Activated CD8-positive, alpha-beta memory T cell treated with anti-CD3 and anti-CD28 coated beads for 48 hours (primary cell): ENCODE data around the gene DCDC2B.

ENCODE experiments used
- DNase-seq, 3 experiments: peaks; one replicate each; pipeline ENCODE4 v3.0.0-alpha.2; 2020; ENCODE audit warnings: low read depth in 2 of 3, low spot score in 2 of 3

Gene DCDC2B

DNA sequence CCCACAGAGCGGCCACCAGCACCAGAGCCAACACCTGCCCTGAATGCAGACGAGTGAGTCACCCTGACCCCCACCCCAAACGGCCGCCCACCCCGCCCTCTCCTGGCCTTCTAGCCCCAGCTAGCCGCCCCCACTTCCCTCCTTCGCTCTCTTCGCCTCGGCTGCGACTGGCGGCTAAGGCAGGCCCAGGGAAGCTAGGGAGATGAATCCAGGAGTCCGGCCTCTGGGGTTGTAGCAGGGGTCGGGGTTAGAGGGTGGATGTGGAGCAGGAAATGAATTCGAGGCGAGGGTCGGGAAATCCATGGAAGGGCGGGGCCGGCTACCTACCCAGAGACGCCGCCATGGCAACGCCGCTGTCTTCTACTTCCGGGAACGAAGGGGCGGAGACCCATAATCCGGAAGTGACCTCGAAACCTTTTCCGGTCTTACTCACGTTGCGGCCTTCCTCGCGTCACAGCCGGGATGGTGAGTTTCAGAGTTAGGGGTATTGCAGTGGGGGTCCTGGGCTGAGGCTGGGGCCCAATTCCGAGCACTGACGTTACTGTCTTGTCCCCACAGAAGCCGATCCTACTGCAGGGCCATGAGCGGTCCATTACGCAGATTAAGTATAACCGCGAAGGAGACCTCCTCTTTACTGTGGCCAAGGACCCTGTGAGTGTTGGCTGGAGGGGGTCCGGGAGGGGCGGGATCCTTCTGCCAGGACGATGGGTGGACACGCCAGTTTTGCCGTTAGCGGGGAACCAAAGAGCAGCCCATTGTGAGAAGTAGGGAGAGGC is 13.3 kb downstream of the DCDC2B start, which contains the start of the genes EIF3I and TMEM234:
Gene EIF3I, plus strand, starts transcription at position 428 of the 776 bp plus-strand sequence. Its CDS starts 35 bp downstream, at position 463.
Gene TMEM234, minus strand, starts transcription at position 374 of the 776 bp plus-strand sequence. Its CDS starts 31 bp downstream, at position 343.
- DNase-seq: peak; percentile 72 to 75 (median 72)

DNA sequence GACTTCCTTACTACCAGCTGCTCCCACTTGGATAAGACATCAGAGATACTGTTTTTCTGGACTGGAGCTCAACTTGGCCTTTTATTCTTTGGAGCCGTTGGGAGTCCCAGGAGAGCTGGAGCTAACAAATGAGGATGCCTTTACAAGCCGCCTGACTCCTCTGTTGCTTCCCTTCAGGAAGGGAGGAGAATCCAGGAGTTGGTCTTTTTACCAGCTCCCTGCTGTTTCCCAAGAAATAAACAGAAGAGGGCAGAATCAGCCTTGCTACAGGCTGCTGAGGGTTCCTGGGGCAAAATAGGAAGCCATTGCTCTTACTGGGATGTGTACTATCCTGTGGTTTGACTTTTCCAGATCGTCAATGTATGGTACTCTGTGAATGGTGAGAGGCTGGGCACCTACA is 14.8 kb downstream of the DCDC2B start:
- no peak for DNase-seq

DNA sequence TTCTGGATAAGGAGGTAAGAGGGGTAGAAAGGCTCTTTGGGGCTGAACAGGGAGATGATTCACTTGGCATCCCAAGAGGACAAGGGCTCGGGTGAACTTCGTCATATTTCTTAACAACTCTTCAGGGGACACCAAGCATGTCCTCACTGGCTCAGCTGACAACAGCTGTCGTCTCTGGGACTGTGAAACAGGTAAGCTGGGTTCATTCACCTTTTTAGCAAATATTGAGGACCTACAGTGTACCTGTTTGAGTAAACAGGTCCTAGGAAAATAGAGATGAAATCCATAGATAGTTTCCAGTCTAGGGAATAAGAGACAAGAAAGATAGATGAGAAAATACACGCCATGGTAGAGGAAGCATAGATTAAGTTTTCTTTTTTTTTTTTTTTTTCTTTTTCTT is 15.4 kb downstream of the DCDC2B start:
- no peak for DNase-seq

DNA sequence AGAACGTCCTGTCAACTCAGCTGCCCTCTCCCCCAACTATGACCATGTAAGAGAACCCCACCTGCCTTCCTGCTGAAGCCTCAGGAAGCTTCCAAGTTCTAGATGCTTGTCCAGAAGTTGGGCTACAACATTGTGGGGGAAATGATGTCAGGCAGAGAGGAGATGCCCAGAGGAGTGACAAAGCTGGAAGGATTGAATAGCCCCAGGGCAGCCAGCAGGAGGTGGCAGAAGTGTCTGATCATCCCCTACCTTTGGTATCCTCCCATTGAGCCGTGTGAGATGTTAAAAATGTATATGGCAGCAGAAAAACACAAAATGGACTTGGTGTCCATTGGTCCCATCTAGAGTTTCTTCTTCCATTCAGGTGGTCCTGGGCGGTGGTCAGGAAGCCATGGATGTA is 19.9 kb downstream of the DCDC2B start:
- DNase-seq: no peak

DNA sequence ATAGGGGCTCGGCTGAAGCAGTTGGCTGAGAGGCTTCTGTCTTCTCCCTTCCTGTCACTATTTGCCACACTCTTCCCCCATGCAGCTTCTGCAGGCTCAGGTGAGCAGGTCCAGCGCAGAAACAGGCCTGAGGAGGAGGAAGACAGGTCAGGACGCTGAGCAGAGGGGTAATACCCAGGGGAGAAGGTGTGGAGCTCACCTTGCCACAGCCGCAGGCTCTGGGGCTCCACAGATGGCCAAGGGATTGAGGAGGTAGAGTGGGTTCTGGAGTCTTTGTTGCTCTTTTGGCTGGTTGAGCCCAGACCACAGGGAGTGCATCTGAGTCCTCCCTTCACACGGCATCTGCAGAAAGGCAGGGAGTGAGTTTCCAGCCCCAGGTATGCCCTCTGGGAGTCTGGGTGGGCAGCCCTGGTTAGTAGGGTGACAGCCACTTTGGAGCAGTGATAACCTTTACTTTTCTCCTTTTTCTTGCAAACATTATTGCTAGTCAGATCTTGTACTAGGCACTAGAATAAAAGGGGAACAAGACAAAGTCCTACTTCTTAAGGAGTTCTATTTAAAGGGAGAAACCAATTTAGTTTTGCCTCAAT is 23.0 kb downstream of the DCDC2B start:
- DNase-seq: no peak

DNA sequence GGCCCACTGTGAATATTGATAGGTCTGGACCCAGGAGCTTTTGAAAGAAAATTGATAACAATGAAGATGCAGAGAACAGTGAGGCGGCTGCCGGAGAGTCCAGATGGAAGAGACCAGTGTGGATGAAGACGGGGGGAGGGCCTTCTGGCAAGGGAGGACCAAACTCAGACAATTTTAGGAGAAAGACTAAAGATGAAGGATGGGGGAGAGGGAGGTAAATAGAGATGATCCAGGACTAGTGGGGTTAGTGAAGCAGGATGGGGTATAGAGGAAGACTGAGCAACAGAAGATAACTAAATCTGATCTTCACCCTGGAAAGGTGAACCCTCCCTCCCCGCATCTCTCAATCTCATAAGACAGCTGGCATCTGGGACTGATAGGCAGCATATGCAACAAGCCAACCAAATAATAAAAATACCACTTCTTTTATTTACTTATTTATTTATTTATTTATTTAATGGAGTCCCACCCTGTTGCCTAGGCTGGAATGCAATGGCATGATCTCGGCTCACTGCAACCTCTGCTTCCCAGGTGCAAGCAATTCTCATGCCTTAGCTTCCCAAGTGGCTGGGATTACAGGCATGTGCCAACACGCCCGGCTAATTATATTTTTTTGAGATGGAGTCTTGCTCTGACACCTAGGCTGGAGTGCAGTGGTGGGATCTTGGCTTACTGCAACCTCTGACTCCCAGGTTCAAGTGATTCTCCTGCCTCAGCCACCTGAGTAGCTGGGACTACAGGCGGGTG is 23.8 kb downstream of the DCDC2B start:
- no peak for DNase-seq

DNA sequence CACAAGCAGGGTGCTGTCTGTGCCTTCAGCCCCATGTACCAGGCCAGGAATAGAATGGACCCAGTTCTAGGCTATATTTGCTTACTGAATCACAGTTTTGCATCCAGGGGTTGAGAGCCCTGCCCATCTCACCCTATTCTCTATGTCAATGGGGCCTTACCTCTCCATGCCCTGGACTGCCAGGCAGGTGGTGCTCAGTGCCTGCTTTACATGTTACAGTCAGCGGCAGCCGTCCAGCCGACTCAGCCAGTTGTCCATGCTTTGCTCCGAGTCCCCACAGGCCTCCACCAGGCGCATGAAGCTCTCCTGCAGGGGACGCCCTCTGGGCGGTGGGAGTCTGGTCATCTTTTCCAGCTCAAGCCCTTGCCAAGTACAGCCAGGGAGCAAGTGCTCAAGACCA is 25.9 kb downstream of the DCDC2B start:
- no peak for DNase-seq

DNA sequence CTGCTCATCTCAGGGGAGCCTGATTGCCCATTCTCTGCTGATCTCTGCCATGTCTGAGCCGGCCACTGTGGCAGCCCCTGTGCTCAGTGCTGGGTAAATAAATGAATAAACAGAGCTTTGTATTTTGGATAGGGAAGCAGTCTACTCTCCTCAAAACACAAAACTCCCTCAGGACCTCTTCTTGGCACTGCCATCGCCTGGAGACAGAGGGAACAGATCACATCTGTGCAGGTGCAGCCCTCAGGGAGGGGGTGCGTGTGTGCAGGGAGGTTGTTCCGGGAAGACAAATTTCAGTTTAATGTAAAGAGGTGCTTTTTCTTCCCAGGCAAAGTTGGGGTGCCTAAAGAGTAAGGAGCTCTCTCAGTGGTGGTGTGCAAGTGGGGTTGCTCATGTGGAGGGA is 30.4 kb downstream of the DCDC2B start:
- no peak for DNase-seq

DNA sequence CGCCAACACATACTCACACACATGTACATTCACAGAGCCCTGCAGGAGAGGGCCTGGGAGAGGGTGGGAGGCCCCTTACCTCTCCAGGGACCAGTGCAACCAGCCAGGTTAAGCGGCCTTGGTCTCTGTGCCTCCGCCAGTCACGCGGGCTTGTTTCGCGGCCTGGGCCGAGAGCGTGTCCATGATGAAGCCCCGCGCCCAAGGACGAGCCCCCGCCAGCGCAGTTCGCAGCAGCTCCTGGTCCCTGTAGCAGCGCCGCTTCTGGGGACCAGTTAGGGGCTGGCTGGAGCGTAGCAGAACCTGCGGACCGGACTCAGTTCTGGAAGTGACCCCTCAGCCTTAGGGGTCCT is 30.9 kb downstream of the DCDC2B start:
- DNase-seq: no peak

DNA sequence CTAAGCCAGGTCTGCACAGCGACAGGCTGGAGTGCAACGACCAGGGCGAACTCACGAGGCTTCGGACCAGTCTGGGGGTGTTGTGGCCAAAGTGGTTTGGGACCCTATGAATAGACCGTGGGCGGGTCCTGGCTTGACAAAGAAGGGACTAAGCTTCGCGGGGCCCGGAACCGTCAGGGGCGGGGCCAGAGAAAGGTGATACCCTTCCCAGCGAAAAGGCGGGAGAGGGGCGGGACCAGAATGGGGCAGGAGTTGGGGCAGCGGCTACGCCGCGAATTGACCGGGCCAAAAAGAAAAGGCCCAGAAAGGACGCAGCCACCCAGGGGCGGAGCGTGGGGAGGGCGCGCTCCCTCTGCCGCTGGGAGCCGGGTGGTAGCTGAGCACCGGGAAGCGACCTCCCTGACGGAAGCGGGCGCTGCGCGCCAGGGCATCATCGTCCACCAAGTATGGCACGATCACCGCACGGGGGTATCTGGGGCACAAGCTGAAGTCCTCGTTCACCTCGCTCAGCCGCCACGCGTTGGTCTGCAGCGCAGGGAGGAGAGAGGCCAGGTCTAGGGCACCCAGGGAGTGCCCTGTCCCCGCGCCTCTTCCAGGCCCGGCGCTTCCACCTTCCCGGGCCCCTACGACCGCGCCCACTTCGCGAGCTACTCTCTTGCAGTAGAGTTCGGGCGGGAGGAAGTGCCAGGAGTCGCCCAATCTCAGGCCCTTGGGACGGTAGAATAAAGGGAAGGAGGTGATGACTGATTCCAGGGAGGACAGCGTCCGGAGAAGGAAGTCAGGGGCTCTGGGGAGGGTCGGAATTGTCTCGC is 31.5 kb downstream of the DCDC2B start:
- DNase-seq: no peak

DNA sequence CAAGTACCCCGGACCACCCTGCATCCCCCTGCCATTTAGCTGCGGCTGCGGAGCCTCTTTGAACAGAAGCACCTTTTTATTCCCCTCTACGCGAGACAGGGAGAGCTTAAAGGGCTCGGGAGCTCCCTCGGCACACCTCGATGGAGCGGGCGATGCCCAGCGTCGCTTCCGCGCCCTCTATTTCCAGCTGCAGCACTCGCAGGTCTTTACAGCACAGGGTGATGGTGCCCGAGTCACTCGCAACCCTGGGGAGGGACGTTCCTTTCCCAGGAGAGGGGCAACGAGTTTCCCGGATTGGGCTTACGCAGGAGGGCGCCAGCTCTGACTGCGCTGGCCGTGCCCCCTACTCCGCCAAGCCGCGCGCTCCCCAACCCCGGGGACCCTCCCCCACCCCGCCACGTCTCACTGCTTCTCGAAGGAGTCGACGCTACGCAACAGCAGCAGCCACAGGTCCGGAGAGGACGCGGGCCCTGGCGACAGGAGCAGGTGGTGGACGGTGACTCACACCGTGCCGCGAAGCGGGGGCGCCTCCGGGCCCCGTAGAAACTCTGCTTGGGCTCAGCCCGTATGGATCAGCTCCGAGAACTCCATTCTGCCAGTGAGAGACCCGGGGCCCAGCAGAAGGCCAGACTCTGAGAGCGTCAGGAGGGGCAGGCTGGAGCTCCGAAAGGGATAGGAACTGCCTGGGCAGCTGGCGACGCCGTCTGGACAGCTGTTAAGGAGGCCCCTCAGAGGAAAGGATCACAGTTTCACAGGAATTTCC is 32.3 kb downstream of the DCDC2B start:
- DNase-seq: no peak

DNA sequence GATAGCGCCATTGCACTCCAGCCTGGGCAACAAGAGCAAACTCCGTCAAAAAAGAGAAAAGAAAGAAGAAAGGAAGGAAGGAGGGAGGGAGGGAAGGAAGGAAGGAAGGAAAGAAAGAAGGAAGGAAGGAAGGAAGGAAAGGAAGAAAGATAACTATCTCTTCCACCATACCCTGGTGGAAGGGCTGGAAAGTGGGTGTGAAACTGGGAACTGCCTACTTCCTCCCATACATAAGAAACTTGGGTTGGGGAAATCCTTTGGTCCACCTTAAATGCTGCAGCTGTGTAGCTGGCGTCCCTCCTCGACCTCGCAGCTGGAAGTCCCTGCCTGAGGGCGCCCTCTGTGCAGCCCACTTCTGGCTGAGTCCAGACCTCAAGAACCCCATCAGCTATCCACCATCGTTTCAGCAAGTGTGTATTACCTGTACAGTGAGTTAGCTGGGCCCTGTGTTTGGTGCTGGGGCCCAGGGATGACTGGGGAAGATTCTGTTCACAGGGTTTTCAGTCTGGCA is 33.5 kb downstream of the DCDC2B start:
- no peak for DNase-seq

DNA sequence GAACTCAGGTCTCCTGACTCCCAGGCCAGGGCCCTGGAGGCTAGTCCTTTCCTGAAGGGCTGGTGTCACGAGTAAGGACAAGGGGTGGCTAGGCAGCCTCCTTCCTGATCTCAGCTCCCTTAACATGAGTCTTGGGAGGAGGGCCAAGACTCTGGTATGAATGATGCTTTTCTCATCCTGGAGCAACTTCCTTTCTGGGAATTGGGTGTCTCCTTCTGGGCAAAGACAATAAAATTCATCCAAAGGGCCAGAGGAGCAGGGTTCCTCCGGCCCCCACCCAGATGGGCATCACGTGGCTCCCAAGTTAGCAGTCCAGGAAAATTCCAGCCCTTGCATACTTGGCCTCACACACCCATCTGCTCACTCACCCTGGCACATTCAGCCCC is 38.0 kb downstream of the DCDC2B start, which contains the start of gene FAM167B:
Gene FAM167B, plus strand, starts transcription at position 335 of the 386 bp plus-strand sequence. CDS start 200 bp downstream, outside the sequence.
- DNase-seq: no peak

DNA sequence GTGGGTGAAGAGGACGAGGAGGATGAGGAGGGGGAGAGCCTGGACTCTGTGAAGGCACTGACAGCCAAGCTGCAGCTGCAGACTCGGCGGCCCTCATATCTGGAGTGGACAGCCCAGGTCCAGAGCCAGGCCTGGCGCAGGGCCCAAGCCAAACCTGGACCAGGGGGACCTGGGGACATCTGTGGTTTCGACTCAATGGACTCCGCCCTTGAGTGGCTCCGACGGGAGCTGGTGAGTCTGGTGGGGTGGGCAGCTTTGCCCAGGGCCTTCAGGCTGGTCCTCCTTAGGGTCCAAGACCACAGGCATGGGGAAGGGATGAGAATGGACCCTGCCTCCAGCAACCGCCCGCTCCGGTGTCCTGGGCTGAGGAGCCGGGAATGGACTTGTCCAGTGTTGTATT is 38.6 kb downstream of the DCDC2B start:
- DNase-seq: no peak

DNA sequence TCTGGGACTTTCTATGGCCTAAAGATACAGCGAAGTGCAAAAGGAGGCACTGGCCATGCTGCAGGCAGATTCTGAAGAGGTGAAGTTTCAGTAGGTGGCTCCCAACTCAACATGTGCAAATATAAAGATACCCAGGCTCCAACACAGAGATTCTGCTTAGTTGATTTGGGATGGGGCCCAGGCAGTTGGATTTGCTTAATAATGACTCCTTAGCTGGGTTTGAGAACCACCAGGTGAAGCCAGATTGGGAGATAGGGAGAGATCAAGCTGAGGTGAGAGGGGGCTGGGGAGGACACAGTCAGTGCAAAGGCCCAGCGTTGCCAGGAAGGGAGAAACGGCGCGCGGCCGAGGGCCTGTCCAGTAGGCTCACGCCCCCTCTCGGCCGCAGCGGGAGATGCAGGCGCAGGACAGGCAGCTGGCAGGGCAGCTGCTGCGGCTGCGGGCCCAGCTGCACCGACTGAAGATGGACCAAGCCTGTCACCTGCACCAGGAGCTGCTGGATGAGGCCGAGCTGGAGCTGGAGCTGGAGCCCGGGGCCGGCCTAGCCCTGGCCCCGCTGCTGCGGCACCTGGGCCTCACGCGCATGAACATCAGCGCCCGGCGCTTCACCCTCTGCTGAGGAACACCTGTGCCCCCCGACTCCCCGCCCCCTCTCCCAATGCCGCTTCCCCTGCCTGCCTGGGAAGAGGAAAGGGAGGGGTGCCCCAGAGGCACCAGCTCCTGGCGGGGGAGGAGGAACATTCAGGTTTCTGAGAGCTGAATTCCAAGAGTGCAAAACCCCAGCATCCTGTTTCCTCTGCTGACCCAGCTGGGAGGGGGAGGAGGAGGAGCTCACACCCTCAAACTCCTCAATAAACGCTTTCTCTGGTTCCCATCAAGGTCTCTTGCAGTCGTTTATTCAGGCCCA is 39.3 kb downstream of the DCDC2B start:
- DNase-seq: peak; percentile 62 to 80 (median 72)

DNA sequence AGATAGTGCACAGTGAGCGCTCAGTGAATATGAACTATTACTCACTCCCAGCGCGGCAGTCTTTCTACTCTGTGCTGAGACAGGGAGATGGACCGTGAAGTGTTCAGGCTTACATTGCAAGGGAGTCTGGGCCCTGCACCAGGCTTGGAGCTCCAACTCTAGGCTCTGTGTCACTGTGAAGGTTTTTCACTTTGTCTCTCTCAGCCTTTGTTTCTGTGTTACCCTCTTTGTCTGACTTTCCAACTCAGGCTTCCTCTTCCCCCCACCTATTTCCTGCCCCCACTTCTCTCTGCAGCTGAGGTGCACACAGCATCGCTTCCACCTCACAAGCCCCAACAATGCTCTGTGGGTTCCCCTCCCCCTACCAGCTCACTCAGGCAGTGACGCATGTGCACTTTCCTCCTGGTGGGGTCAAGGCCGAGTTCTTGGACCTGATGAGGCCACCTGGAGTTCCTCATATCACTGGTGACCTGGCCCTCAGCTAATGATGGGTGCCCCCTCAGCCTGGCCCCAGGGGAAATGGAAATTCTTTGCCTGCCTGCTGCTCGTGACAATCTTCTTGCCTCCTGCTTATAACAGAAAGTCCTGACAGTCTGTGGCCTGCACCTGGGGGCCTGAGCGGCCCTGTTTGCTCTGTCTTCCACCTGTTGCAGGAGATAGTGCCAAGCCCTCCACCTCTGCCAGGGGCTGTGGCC is 41.1 kb downstream of the DCDC2B start:
- peak; percentile 47 to 63 (median 55) for DNase-seq

DNA sequence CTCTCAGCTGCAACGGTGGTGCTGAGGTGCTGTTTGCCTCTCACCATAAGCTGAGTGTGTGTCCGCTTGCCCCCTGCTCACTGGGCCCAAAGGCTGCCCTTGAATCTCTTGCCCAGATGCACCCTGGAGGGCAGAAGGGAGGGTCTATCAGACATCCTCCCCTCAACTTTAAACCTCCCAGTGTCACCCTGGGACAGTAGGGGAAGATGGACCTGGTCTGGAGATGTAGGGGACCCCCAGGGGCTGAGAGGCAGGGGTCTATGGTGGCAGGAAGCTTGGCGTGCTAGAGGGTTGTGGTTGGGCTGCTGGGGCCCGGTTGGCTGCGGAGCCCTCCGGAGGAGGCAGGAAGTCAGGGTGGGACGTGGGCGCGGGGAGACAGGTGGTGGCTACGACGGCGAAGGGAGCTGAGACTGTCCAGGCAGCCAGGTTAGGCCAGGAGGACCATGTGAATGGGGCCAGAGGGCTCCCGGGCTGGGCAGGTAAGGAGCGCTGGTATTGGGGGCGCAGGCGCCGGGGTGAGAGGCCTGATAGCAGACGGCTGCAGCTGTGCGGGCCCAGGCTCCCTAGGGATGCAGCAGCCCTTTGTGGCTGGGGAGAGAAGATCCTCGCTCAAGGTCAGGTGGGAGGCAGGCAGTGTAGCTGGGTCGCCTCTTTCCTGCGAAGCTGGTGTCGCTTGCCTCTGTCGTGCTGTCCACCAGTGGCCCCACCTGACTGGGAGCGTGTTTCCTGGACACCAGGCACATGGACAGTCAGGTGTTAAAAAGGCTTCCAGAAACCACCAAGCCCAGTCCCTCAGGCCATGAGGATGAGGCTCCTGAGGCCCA is 42.2 kb downstream of the DCDC2B start, which contains the start of gene LCK:
Gene LCK, plus strand, starts transcription at position 373 of the 824 bp plus-strand sequence. CDS start 23,065 bp downstream, outside the sequence.
- peak; percentile 59 to 69 (median 60) for DNase-seq
